ENCODE measurements around the gene RBCK1. TPM values are rescaled to one million over a fixed set of nuclear protein-coding genes. Genes with fewer than 3 reads are reported as not detected.
"Not testable (repeated sequence)": the region's sequence is repeated elsewhere in the genome, so short reads cannot be mapped to it uniquely, and the experiment has no call there.

The RBCK1 gene
- polyA plus RNA-seq, 4 donors = 67.9 to 109 (median 84.3) TPM

DNA sequence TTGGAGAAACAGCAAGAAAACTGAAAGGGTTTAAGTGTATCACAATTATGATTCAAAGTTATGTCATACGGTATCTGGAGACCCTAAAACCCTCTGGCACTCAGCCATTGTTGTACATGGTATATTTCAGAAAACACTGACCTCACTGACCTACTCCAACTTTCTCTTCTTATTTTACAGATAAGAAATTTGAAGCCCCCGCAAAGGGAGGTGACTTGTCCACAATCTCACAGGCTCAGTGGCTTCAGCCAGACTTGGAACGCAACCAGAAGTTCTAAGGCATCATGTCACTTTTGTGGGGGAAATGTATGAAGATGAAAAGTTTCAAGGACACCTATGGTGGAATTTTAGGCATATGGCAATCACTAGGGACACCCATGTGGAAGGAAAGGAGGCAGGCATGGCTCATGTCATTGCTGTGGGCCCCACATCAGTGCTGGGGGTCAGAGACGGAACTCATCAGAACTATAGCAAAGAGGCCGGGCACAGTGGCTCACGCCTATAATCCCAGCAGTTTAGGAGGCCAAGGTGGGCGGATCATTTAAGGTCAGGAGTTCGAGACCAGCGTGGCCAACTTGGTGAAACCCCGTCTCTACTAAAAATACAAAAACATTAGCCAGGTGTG, 32.7 kb upstream of the RBCK1 start:
- DNase-seq (ENCODE audit: low read depth in 4 of 4, low spot score in 3 of 4) = no peak

DNA sequence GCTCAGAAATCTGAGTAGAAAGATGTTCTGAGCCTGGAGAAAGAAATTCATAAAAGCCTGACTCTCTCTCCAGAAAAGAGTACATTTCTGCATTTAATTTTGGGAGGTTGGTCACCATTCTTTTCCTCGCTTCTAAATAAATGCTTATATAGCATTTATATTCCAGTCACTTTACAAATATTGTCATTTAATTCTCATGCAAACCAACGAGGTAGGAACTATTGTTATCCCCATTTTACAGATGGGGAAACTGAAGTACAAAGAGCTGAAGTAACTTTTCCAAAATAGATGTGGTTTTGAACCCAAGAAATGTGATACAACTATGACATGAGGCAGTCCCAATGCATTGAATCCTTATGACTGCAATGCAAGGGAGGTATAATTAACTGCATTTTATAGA, 32.0 kb upstream of the RBCK1 start:
- DNase-seq (ENCODE audit: low read depth in 4 of 4, low spot score in 3 of 4) = no peak

DNA sequence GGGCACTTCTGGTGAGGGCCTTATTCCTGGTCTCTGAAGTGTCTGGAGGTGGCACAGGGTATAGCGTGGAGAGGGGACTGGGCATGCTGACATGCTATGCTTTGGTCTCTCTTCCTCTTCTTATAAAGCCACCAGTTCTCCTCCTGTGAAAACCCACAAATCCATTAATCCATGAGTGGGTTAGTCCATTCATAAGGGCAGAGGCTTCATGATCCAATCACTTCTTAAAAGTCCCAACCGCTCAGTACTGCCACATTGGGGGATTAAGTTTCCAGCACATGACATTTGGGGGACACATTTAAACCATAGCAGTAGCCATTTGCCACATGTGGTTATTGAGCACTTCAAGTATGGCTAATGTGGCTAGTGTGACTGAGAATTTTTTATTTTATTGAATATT, 31.3 kb upstream of the RBCK1 start:
- no peak for DNase-seq (ENCODE audit: low read depth in 4 of 4, low spot score in 3 of 4)

DNA sequence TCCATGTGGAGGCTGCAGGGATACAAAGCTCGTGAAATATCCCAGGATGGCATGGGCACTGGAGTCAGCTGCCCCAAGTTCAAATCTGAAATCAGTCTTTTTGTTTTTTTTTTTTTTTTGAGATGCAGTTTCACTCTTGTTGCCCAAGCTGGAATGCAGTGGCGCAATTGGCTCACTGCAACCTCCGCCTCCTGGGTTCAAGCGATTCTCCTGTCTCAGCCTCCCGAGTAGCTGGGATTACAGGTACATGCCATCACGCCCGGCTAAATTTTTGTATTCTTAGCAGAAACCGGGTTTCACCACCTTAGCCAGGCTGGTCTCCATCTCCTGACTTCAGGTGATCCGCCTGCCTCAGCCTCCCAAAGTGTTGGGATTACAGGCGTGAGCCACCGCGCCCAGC, 30.5 kb upstream of the RBCK1 start:
- not testable (repeated sequence) for DNase-seq (ENCODE audit: low read depth in 4 of 4, low spot score in 3 of 4)

DNA sequence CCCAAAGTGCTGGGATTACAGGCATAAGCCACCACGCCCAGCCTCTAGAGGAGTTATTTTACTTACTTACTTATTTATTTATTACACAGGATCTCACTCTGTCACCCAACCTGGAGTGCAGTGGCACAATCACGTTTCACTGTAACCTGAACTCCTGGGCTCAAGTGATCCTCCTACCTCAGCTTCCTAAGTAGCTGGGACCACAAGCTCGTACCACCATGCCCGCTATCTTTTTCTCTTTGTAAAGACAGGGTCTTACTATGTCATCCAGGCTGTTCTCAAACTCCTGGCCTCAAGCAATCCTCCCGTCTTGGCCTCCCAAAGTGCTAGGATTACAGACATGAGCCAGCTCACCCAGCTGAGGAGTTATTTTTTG, 29.1 kb upstream of the RBCK1 start:
- no peak for DNase-seq (ENCODE audit: low read depth in 4 of 4, low spot score in 3 of 4)

DNA sequence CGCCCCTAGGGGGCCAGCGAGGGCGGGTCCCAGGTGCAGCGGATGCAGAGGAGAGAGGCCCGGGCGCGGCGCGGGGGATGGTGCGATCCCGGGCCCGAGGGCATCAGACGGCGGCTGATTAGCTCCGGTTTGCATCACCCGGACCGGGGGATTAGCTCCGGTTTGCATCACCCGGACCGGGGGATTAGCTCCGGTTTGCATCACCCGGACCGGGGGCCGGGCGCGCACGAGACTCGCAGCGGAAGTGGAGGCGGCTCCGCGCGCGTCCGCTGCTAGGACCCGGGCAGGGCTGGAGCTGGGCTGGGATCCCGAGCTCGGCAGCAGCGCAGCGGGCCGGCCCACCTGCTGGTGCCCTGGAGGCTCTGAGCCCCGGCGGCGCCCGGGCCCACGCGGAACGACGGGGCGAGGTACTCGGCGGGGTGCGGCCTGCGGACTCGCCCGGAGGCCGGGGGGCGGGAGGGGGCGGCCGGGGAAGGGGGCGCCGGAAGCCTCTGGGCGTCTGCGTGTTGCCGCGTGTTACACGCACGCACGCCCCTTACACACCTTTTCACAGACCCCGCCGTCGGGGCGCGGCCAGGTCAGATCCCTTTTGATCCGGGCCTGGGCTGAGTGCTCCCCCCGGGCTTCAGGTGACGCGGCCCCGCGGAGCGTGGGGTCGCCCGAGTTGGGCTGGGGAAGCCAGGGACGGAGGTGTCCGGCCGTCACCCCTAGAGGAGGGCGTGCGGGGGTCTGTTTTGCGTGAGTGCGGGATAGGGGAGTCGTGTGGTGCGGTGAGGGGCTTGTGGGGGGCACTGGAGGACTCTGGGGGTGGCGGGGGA, 27.1 kb upstream of the RBCK1 start:
- DNase-seq (ENCODE audit: low read depth in 4 of 4, low spot score in 3 of 4) = no peak

DNA sequence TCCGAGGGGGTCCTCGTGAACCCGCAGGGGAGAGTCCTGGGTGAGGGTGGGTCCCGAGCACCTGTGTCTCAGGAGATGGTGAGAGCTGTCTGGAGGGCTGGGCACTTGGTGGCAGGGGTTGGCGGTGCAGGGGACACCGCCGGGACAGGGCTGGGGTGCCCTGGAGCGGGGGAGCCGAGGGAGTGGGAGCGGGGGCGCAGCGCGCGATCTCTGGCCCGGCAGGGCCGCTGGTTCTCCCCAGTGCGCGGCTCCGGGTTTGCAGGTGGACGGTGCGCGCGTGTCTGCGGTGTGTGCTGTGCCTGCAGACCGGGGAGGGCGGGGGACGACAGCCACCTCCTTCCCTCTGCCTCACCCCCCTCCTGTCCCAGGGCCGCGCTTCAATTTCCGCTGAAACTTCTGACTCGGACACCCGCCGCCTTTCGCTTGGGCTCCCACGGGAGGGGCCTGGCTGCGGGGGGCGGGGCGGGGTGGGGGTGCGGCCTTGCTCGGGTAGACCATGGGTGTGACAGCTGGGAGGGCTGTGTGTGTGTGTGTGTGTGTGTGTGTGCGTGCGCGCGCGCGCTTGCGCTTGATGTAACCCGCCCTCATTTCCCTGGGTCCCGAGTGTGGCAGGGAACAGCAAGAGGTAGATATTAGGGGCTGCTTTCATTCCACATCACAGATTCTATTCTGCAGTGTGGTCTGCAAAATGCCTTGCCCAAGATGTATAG, 26.4 kb upstream of the RBCK1 start:
- no peak for DNase-seq (ENCODE audit: low read depth in 4 of 4, low spot score in 3 of 4)

DNA sequence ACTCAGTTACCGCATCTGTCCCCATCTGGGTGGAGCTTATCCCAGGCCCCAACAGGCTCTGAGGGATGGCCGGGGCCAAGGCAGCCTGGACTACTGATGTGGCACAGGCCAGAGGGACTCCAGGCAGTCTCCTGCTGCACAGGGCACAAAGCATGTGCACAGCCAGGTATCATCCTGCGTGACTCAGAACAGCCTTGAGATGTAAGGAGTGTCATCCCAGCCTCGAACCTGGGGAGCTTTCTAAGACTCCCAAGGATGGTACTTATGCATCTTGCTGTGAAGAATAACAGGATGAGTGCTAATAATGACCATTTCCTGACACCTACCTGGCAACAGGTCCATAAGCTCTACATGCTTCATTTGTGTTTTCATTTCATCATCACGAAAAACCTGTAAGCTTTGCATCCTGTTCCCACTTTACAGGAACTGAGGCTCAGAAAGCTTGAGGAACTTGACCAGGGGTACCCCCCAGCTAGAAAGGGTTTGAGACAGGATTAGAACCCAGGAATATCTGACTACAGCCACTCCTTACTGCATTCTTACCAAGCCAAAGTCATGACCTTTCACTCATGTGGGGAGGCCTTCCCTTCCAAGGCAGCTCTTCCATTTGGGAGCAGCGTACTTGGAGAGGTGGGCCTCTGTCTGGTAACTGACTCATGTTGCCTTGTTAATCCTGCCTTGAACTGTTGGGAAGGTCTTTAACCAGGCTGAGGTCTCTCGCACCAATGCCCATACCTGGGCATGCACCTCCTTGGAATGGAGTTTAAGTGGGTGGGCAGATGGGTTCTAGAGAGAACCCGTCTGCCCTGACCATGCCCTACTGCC, 25.6 kb upstream of the RBCK1 start:
- DNase-seq (ENCODE audit: low read depth in 4 of 4, low spot score in 3 of 4) = no peak

DNA sequence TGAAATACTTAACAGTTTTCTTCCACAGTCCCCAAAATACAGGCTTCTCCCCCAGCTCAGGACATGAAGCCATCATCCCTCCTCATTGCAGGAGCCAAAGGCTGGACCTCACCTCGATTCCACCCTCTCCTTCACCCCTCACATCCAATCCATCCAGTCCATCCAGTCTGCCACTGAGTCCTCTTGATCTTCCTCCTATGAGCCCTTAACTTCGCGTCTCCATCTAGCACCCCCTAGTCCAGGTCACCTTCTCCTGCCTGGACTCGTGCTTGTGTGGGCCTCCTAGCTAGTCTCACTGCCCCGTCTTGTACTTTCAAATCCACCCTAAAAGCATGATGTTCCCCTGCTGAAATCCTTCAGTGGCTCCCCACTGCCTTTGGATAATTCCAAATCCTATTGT, 24.2 kb upstream of the RBCK1 start:
- no peak for DNase-seq (ENCODE audit: low read depth in 4 of 4, low spot score in 3 of 4)

DNA sequence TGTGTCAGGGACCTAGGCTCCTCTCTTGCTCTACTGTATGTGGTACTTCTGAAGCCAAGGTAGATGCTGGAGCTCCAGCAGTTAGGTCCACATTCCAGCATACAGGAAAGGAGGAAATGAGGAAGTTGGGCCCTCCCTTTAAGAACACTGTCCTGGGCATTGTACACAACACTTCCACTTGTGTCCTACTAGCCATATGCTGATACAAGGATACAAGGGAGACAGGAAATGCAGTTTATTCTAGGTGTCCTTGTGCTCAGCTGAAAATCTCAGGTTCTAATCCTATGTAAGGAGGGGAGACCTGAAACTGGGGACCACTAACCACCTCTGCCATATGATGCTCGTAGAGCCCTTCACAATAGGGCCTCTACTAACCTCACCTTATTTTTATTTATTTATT, 23.4 kb upstream of the RBCK1 start:
- DNase-seq (ENCODE audit: low read depth in 4 of 4, low spot score in 3 of 4) = no peak

DNA sequence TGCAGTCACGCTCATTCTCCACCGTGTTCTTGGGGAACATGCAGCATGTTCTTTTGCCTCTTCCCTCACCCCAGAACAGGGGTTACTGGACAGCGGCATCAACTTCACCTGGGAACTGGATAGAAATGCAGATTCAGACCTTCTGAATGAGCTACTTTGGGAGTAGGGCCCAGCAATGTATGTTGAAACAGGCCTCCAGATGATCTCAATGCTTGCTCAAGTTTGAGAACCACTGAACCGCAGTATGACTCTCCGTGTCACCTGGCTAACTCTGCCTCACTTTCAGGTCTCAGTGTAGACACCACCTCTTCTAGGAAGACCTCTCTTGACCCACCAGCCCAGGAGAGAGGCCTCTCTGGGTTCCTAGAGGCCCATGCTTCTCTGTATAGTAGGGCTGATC, 22.7 kb upstream of the RBCK1 start:
- DNase-seq (ENCODE audit: low read depth in 4 of 4, low spot score in 3 of 4) = no peak

DNA sequence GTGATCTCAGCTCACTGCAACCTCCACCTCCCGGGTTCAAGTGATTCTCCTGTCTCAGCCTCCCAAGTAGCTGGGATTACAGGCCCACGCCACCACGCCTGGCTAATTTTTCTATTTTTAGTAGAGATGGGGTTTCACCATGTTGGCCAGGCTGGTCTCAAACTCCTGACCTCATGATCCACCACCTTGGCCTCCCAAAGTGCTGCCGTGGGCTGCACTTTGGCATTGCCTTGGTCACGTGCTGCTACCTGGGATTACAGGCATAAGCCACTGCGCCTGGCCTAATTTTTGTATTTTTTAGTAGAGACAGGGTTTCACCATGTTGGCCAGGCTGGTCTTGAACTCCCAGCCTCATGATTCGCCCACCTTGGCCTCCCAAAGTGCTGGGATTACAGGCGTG, 21.5 kb upstream of the RBCK1 start:
- not testable (repeated sequence) for DNase-seq (ENCODE audit: low read depth in 4 of 4, low spot score in 3 of 4)

DNA sequence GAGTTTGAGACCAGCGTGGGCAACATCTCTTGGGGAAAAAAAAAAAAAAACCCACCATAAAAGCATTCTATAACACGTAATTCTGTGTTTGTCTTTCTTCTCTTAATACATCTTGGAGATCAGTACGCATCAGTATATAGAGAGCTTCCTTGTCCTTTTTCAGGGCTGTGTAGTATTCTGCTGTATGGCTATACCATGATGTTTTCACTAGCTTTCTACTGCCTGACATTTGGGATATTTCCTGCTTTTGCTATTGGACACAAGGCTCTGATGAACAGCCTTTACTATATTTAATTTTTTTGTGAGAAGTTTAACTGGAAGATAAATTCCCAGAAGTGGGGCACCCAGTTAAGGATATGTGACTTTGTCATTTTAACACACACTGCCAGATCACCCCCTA, 20.6 kb upstream of the RBCK1 start:
- DNase-seq (ENCODE audit: low read depth in 4 of 4, low spot score in 3 of 4) = no peak

DNA sequence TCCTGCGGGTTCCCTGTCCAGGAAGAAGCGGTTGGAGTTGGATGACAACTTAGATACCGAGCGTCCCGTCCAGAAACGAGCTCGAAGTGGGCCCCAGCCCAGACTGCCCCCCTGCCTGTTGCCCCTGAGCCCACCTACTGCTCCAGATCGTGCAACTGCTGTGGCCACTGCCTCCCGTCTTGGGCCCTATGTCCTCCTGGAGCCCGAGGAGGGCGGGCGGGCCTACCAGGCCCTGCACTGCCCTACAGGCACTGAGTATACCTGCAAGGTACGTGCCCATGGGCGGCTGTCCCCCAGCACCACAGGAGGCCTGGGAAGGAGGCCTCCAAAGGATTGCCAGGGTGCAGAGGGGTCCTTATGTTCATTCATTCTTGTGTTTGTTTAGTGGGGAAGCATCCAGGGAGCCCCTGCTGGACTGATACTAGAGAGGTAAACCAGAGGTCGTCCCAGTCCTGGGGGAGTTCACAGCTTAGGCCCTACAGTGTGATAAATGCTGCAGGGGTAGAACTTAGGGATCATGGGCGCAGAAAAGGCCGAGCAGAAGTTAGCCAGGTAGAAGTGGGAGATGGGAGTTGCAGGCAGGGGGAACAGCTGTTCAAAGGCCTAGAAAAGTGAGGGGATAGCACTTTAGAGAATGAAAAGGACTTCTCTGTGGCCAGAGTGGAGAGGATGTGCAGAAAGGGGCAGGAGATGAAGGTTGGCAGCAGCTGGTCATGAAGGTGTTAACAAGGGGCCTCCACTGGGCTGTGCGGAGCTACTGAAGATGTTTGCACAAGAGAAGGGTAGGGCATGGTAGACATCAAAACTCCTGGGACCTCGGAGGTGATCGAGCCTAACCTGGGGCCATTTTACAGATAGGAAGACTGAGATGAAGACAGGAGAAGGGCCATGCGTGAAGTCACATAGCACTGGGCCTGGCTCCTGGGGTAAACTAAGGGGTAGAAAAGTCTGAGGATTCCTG, 19.8 kb upstream of the RBCK1 start:
- DNase-seq (ENCODE audit: low read depth in 4 of 4, low spot score in 3 of 4) = no peak

DNA sequence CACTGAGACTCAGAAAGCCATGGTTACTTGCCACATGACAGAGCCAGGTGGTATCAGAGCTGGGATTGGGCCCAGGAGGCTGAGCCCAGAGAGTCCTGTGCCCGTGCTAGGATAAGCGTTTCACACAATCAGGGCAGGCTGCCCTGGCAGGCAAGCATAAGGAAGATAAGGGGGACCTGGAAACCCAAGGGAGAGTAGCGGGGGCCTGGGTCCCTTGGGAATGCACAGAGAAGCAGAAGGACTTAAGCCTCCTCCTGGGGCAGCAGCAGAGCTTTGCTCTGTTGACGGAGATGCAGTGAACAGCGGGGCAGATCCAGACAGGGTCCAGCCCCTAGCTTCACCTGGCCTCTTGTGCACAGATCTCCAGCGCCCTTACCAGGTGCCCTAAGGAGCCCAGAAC, 18.9 kb upstream of the RBCK1 start:
- no peak for DNase-seq (ENCODE audit: low read depth in 4 of 4, low spot score in 3 of 4)

DNA sequence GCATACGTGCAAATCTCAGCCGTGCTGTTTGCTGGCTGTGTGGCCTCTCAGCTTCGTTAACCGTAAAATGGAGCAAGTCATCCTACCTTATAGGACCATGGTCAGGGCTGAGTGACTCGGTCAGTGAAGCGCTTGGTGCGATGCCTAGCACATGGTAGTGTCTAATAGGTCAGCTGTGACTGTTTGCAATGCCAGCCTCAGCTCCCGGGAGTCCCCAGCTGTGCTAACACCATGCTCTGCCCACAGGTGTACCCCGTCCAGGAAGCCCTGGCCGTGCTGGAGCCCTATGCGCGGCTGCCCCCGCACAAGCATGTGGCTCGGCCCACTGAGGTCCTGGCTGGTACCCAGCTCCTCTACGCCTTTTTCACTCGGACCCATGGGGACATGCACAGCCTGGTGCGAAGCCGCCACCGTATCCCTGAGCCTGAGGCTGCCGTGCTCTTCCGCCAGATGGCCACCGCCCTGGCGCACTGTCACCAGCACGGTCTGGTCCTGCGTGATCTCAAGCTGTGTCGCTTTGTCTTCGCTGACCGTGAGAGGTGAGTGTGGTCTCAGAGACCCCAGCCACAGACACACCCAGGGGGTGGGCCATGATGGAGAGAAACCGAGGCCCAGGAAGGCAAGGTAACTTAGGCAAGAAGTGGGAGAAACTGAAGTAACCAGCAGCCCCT, 16.9 kb upstream of the RBCK1 start:
- DNase-seq (ENCODE audit: low read depth in 4 of 4, low spot score in 3 of 4) = no peak

DNA sequence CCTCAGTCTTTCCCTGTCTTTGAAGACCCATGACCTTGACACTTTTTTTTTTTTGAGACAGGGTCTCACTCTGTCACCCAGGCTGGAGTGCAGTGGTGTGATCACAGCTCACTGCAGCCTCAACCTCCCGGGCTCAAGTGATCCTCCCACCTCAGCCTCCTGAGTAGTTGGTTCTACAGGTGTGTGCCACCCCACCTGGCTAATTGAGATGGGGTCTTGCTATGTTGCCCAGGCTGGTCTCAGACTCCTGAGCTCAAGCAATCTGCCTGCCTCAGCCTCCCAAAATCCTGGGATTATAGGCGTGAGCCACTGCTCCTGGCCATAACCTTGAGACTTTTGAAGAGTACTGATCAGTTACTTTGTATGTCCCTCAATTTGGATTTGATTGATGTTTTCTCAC, 14.8 kb upstream of the RBCK1 start:
- DNase-seq (ENCODE audit: low read depth in 4 of 4, low spot score in 3 of 4) = not testable (repeated sequence)

DNA sequence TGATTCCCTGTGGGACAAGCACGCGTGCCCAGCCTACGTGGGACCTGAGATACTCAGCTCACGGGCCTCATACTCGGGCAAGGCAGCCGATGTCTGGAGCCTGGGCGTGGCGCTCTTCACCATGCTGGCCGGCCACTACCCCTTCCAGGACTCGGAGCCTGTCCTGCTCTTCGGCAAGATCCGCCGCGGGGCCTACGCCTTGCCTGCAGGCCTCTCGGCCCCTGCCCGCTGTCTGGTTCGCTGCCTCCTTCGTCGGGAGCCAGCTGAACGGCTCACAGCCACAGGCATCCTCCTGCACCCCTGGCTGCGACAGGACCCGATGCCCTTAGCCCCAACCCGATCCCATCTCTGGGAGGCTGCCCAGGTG, 11.9 kb upstream of the RBCK1 start:
- DNase-seq (ENCODE audit: low read depth in 4 of 4, low spot score in 3 of 4) = no peak

DNA sequence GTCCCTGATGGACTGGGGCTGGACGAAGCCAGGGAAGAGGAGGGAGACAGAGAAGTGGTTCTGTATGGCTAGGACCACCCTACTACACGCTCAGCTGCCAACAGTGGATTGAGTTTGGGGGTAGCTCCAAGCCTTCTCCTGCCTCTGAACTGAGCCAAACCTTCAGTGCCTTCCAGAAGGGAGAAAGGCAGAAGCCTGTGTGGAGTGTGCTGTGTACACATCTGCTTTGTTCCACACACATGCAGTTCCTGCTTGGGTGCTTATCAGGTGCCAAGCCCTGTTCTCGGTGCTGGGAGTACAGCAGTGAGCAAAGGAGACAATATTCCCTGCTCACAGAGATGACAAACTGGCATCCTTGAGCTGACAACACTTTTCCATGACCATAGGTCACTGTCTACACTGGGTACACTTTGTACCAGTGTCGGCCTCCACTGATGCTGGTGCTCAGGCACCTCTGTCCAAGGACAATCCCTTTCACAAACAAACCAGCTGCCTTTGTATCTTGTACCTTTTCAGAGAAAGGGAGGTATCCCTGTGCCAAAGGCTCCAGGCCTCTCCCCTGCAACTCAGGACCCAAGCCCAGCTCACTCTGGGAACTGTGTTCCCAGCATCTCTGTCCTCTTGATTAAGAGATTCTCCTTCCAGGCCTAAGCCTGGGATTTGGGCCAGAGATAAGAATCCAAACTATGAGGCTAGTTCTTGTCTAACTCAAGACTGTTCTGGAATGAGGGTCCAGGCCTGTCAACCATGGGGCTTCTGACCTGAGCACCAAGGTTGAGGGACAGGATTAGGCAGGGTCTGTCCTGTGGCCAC, 11.3 kb upstream of the RBCK1 start:
- DNase-seq (ENCODE audit: low read depth in 4 of 4, low spot score in 3 of 4) = no peak

Data from left renal pelvis (tissue), 4 donors.